Left renal pelvis (tissue), 4 donors: ENCODE results near the gene TAF3. TPM values are rescaled to one million over a fixed set of nuclear protein-coding genes. Genes with fewer than 3 reads are reported as not detected.
"Not testable (repeated sequence)": the region's sequence is repeated elsewhere in the genome, so short reads cannot be mapped to it uniquely, and the experiment has no call there.

Experiments used
- DNase-seq, 4 donors: peaks; one replicate each; pipeline ENCODE4 v3.0.0-alpha.2; 2013; ENCODE audit warnings: low read depth in 4 of 4, low spot score in 3 of 4
- polyA plus RNA-seq, 4 donors: library from polyadenylated mRNA; unstranded; fragments of 120-200 nt; gene quantifications; one replicate each; pipeline ENCODE4 v1.2.1, GENCODE V29; 2013; ENCODE audit not compliant: insufficient read length in 4 of 4

Gene TAF3
- polyA plus RNA-seq, 4 donors: 7.2 to 12.5 (median 11.2) TPM

DNA sequence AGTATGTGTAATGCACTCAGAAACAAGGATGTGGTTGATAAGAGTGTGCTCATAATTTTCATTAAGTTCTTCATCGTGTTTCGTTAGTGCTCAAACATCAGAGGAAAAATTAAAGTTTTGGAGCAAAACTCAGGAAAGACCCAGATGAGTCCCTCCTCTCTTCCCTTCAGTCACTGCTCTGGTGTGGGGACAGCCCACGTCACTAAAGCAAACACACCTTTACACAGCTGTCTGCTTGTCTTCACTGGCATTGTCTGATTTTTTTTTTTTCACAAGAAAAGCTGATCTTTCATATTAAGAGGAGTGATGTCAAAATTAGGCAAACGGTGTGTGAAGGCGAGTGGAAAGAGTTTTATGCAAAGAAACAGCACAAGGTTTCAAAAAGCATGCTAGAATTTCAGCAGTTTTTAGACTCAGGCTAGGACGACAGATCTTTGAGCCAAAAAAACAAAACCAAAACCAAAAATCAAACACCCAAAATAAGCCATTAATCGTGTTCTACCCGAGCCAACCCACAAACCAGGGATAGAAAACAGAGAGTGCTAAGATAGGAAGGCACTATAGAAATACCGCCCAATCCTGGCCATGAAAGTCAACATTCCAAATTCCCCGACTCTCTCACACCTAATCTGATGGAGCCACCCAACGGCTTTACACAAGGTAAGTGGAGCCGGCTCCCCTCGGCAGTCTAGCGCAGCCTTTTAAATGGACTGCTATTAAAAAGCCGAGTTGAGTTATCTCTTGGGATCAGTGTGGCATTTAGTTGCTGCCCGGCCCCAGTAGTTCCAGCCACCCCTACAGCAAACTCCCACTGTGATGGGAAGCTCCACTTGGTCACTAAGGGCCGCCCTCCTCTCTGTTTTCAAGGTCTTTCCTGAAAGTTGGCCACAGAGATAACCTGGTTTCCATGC is 208.3 kb downstream of the TAF3 start:
- DNase-seq: no peak

DNA sequence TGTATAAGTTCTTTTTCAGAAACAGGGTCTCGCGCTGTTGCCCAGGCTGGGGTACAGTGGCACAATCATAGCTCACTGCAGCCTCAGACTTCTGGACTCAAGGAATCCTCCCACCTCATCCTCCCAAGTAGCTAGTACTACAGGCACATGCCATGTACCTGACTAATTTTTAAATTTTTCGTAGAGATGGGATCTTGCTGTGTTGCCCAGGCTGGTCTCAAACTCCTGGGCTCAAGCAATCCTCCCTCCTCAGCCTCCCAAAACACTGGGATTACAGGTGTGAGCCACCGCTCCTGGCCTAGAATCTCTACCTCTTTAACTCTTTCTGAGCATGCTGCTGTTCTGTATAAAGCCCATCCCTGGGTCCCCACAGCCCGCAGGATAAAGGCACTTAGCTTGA is 212.9 kb downstream of the TAF3 start:
- not testable (repeated sequence) for DNase-seq

DNA sequence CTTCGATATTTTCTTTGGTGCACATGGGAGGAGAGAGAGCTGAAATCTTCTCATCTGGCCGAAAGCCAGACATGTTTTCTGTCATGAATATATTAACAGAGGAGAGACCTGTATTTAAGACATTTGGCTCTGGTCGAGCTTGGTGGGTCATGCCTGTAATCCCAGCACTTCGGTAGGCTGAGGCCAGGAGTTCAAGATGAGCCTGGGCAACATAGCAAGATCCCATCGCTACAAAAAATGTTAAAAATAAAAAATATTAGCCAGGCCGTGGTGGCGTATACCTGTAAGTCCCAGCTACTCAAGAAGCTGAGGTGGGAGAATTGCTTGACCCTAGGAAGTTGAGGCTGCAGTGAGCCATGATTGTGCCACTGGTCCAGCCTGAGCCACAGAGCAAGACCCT is 214.3 kb downstream of the TAF3 start:
- DNase-seq: no peak

DNA sequence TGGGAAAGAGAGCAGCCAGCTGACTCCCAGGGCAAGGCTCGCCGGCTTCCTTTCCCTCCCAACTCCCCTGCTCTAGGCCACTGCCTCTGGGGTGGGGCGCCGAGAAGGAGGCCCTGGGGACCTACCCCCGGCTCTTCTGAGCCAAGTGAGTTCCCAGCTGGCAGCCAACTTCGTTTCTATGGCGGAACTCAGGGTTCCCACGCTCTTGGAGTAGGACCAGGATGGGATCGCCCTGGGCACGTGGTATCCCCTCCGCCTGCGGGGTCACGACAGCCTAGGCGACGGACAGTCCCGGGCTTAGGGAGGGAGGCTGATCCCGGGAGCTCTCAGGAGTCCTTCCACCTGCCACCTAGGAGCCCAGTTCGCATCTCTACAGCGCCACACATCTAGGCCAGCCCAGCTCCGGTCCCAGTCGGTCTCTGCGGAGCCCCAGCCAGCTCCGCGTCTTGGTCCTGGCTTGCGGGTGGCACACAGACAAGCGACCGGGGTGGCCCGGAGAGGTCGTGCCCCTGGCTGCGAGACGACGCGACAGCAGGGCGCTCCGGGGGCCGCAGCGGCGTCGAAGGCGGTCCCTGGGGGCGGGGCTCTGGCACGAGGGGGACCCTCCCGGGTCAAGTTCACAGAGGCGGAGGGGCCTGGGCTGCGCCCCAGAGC is 215.6 kb downstream of the TAF3 start:
- DNase-seq: no peak

DNA sequence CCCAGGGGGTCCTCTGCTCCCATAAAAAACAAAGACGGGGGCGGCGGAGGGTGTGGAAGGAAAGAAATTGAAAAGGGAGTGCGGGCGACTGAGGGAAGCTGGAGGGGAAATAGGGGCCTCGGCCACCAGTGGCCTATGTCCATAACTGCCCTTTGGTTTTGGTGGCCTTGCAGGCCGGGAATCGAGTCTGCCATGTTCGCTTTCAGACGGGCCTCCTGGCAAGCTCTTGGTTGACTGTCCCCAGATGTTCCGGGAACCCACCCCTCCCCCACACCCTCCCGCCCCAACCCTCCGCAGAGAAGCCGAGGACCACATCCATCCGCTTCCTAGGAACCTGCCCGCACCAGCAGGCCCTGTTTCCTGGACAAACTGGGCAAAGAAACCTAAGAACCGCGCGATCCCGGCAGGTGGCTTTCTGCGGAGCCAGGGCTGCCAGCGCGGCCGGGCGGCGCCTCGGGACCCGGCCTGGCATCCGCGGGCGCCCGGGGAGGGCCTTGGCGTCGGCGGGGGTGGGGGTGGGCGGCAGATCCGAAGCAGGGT is 216.2 kb downstream of the TAF3 start:
- DNase-seq: no peak

DNA sequence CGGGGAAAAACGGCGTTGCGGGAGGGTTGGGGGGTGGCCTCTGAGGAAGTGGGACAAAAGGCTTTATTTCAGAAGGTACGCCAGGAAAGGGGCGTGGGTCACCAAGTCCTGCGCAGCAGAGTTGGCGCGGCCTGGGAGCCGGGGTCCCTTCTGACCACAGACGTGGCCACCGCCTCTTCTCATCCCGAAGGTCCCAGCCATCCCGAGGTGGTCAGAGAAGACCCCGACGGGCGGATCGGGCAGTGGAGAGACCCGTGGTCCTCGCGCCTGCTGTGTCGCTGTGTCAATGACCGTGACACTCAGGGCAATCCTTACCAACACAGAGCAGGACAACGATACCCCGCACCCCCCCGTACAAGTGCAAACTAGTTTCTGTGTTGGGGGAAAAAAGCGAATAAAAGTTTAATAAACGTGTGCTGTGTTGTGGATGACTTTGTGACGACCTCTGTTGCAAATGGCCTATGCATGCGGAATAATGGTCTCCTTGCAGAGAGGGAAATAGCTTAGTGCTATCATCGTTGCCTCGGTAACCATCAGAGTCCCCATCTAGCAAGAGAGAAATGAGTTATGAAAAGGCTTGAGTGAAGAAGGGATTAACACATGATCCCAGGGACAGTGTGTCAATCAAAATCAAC is 216.8 kb downstream of the TAF3 start:
- no peak for DNase-seq

DNA sequence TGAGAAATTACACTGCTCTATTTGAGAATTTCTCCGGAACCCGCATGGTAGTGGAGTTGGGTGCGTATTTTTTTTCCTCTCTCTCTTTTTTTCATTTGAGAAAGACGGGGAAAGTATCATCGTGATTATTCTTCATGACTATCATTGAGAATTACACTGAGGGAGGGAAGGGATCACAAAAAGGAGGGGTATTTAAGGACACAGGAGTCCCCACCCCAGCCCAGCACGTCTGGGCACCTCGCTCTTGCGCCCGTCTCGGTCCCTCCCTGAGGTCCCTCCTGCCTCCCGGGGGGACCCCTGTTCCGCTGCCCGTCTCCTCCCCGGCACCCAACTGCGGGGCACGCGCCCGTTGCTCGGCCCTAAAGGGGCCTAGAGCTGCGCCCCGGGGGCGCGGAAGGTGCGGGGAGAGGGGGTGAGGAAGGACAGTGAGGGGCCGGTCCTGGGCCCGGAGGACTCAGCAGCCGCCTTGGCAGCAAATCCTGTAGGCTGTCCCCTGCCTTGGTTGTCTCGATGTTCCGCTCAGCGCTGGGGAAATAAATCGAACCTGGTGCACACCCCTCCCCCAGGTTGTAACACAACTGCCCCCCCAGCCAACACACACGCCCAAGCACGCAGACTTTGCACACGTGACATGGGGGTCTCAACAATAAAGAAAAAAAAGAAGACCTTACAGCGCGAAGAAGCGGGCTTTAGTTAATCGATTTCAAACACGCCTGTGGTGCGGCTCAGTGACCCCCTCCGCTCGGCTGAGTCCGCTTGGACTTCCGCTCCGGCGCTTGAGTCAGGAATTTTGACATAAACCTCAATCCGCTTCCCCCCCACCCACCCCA is 217.6 kb downstream of the TAF3 start:
- DNase-seq: no peak

DNA sequence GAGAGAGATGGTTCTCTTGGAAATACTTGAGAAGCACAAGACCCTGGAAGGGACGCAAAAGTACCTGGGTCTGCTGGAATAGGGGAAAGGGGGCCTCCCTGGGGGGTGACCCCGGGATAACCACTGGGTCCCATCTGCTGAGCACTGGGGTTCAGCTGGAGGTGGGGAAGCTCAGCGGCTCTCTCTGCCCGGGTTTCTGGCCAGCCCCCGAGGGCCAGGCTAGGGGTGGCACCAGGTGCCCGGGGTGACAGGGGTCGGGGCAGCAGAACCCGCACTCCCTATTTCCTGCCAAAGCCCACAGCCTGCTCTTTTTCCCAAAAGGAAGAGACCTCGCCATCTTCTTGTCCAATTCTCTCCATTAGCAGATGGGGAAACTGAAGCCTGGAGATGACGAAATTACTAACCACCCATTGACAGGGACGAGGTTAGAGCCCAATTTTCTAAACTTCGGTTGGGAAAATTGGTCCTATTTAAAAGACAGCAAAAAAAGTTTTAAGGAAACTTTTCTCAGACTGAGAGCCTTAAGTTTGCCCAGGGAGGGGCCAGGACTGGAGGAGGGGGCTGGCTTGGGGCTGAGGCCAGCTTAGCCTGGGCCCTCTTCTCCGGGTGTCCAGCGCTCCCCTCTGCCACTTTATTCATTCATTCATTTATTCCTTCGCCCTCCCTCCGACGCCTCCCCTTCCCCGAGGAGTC is 218.3 kb downstream of the TAF3 start:
- no peak for DNase-seq

DNA sequence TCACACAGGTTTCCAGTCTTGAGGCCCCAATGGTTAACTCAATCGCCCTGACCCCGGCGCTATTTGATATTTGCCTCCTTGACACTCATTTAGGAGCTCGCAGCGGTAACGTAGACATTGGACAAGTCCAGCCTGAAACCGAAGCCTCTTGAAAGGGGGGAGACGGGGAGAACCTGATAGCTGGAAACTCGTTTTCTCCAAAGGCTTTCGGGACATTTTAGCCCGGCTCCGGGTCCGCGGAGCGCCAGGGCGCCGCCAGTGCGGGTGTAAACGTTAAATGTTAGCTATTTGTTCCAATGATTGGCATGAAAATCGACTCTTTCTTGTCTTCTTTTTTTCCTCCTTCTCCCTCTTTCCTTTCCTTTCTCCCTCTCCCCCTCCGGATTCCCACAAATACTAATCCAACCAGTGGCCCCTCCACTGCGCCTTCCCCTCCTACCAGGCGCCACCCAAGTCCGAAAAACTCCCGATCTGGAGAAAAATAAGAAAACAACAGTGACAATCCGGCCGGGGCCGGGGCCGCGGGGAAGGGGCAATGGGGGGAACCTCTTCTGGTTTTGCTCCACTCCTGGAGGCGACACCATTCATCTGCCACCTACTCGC is 219.0 kb downstream of the TAF3 start:
- DNase-seq: no peak

DNA sequence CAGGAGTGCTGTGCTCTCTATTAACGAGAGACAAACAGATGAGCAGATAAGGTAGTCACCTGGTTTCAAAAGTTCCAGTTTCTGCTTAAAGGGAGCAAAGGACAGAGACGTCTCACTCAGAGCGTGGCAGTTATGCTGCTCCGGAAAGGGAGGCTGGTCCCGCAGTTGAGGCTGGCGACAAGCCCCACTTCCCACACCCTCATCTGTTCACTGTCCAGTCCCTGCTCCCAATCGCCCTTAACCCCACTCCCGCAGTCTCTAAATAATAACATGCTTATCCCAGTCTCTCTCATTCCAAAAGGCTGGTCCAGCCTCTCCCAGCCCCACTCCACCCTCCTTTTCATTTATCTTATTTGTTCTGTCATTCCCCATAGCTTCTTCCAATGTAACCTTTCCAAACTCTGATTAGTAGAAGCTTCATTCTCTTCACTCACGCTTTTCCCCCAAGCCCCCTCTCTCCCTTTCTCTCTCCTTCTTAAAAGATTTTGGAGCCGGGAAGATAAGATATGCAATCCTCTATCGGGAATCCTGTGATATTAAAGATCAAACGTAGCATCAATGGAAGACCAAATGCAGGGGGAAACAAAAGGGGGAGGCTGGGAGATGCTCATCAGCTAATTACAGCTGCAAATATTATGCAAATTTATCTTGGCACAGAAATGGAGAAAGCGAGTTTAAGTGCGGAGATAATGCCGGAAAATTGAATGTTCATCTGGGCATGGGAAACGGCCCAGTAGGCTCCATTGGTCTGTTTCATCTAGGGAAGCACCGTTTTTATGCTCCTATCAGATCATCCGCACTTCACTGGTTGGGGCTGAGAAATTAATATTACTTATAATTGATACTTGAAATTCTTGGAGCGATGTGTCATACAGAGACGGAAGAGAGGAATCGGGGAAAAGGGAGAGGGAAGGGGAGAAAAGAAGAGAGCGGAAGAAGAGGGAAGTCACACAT is 219.9 kb downstream of the TAF3 start:
- no peak for DNase-seq

DNA sequence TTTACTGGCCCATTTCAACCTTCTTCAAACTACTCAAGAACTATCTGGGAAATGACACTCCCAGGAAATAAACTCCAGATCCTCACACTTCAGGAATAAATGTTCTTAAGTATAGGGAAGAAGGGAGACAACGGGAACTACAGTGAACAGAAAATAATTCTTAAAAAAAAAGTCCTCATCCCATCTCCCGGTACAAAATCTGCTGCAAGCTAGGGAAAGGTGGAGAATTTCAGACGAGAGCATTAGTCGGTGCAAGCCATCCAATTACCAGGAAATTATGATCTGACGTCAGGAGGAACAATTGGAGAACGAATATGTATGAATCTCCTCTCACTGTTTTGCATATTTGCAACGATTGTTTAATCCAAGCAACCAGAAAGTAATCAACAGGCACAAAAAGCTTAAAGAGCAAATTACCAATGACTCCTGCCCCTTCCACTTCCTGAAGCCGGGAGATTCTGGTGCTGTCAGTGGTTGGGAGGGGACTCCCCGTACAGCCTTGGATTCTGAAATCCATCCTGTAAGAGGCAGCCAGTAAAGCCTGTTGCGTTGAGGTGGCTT is 221.1 kb downstream of the TAF3 start:
- DNase-seq: no peak

DNA sequence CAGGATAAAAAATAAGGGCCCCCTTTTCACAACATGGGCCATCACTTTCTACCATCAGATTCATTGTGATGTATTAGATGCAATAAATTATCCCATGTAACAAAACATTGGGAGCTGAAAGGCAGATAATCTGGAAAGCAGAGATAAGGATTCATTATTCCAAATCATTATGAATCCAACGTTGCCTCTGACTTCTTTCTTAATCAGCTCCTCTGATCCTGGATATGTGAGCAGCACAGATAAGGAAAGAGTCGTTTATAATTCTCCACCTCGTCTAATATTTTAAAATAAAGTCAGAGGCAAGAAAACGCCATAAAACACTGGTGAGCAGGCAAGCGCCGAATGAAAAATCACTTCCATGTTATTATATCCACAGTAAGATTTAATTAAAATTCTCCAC is 222.3 kb downstream of the TAF3 start:
- DNase-seq: no peak

DNA sequence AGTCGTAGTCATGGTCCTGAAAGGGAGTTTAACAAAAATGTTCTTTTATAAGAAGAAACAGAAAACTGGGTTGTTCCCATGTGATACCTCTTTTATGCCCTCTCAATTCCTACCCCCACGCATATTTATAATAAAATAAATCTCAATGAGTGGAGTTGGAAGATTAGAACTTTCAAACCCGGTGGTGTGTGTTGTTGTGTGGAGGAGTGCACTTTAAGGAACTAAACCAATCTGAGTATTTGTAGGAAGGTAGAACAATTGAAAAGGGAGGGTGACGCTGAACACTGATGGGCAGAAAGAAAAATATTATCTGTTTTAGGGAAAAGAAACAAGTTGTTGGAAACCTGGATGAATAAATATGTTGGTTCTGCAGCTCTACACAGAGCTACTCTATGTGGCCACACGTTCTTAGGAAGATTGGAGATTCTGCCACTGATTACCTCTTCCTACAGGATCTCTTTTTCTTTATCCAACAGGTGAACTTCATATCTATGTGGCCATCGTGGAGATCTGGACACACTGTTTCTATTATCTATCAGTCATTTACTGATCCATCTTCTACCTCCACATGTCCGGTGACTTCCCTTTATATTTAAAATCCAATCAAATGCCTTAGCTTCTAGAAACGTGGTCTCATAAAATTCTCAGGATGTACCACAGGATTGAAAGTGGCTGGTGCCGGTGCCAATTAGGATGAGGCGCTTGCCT is 223.1 kb downstream of the TAF3 start:
- no peak for DNase-seq

DNA sequence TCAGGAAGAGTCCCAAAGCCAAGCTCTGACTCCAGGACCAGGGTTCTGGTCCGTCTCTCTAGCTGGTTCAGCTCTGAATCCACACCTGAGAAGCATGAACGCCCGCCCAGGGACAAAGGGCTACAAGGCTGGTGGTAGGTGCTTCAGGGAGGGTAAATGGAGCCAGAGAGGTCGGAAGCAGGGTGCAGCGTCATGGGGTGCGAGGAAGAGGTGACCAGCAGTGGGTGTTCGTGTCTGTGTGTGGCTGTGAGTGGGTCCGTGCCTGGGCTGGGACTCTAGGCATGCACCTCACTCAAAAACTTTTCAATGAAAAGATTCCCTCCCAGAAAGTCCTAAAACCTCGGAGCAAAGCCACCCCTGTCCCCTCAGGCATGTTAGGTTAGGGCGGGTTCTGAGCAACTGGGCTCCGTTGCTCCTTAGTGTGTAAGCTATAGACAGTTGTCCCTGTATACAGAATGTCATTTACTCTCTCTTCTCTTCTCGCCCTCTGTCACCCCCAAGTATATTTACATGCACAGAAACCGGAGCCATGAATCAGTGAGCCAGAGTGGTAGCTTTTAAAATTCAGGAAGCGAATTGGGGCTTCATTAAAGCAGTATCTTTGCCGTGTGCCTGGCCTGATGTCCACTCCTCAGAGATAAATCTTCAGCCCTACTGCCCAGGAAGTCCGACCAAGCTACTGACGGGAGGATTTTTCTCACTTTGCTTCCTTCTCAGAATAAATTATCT is 223.9 kb downstream of the TAF3 start:
- DNase-seq: no peak

DNA sequence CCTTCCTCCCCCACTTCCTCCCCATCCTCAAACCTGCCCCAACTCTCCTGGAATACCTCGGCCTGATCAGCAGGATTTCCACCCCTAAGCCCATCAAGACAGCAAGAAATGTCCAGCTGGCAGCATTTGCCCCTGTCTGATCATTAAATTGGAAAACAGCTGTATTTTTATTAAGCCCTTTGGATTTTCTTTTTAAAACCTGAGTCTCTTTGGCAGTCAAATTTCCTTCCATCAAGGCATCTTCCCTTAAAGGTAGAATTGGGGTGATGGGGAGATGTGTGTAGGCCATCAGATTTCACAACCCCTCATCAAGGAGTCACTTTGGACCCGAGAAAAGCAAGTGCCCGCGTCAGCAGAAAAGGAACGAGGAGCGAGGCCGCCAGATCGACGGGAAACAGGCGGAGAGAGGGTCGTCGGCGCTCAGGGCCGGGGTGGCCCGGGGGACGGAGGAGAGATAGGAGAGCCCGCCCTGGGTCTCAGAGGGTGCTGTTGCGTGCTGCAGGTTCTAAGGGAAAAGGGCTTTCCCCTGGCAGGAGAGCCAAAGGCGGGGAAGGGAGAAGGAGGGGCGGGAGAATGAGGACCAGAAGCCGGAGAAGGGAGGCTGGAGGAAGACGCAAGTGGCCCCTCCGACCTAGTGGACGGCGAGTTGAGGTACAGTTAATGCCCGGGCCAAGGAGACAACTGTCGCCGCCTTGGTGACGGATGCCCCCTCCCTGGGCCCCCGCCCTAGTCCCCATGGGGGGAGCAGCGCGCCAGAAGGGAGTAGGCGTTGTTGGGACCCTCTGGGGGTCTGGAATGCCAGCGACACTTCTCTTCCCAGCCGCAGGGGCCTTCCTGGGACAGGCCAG is 224.6 kb downstream of the TAF3 start:
- no peak for DNase-seq
